Hepatic stellate cell (primary cell): Measurements from ENCODE around the gene TICRR.

ENCODE experiments used
- DNase-seq: peaks from one replicate; pipeline ENCODE4 v3.0.0; 2011; ENCODE audit warnings: low spot score

Gene TICRR

GRCh38 chr15:89628806-89629715 is 53.8 kb downstream of the TICRR start:
- no peak for DNase-seq

- no peak for DNase-seq
Measured at GRCh38 chr15:89629829-89630228, 54.6 kb downstream of the TICRR start.

GRCh38 chr15:89630260-89630659 is 55.0 kb downstream of the TICRR start:
- DNase-seq = no peak

GRCh38 chr15:89630974-89631901 is 56.0 kb downstream of the TICRR start:
- no peak for DNase-seq

- no peak for DNase-seq
Measured at GRCh38 chr15:89631902-89632264, 56.6 kb downstream of the TICRR start.

- DNase-seq = no peak
Measured at GRCh38 chr15:89632563-89633430, 57.5 kb downstream of the TICRR start.

GRCh38 chr15:89633585-89633984 is 58.3 kb downstream of the TICRR start:
- no peak for DNase-seq

GRCh38 chr15:89640245-89640644 is 65.0 kb downstream of the TICRR start:
- no peak for DNase-seq

- no peak for DNase-seq
Measured at GRCh38 chr15:89641053-89641452, 65.8 kb downstream of the TICRR start.

GRCh38 chr15:89642106-89642505 is 66.8 kb downstream of the TICRR start:
- DNase-seq = no peak

GRCh38 chr15:89645680-89646079 is 70.4 kb downstream of the TICRR start:
- no peak for DNase-seq

- no peak for DNase-seq
Measured at GRCh38 chr15:89646416-89647141, 71.3 kb downstream of the TICRR start.

GRCh38 chr15:89647191-89647851 is 72.1 kb downstream of the TICRR start:
- peak; percentile 92 for DNase-seq

- DNase-seq = no peak
Measured at GRCh38 chr15:89648106-89649012, 73.1 kb downstream of the TICRR start.

- no peak for DNase-seq
Measured at GRCh38 chr15:89649013-89649625, 73.8 kb downstream of the TICRR start.

GRCh38 chr15:89649716-89650115 is 74.4 kb downstream of the TICRR start:
- DNase-seq = no peak

GRCh38 chr15:89652131-89652530 is 76.9 kb downstream of the TICRR start:
- no peak for DNase-seq

- no peak for DNase-seq
Measured at GRCh38 chr15:89652666-89653065, 77.4 kb downstream of the TICRR start.

GRCh38 chr15:89653578-89653977 is 78.3 kb downstream of the TICRR start:
- DNase-seq = no peak
